Duodenal mucosa (tissue), 2 donors: ENCODE results near the gene CCDC148.
"Not testable (repeated sequence)": the region's sequence is repeated elsewhere in the genome, so short reads cannot be mapped to it uniquely, and the experiment has no call there.

Experiments
- H3K27ac ChIP-seq: one replicate; pipeline ENCODE4 v1.7.0; 2013; ENCODE audit warnings: low read depth, low read length
- H3K27me3 ChIP-seq, 2 donors: one replicate each; pipeline ENCODE4 v1.7.0; 2013; ENCODE audit warnings: low read length in 2 of 2, control low read depth in 1 of 2; ENCODE audit not compliant: insufficient read depth in 2 of 2, control insufficient read depth in 1 of 2
- H3K36me3 ChIP-seq, 2 donors: one replicate each; pipeline ENCODE4 v1.7.0; 2013; ENCODE audit warnings: low read length in 2 of 2, control low read depth in 1 of 2; ENCODE audit not compliant: insufficient read depth in 2 of 2, control insufficient read depth in 1 of 2
- H3K4me1 ChIP-seq, 2 donors: one replicate each; pipeline ENCODE4 v1.7.0; 2013; ENCODE audit warnings: low read length in 2 of 2, control low read depth in 1 of 2; ENCODE audit not compliant: insufficient read depth in 2 of 2, control insufficient read depth in 1 of 2
- H3K4me3 ChIP-seq, 2 donors: one replicate each; pipeline ENCODE4 v1.7.0; 2013; ENCODE audit warnings: low read length in 2 of 2, low read depth in 1 of 2
- H3K9ac ChIP-seq, 2 donors: one replicate each; pipeline ENCODE4 v1.7.0; 2013; ENCODE audit warnings: low read length in 2 of 2, low read depth in 1 of 2
- H3K9me3 ChIP-seq, 2 donors: one replicate each; pipeline ENCODE4 v1.7.0; 2013; ENCODE audit warnings: low read length in 2 of 2, control low read depth in 1 of 2; ENCODE audit not compliant: control insufficient read depth in 1 of 2

The CCDC148 gene

GRCh38 chr2:158234497-158234896 is 222.1 kb downstream of the CCDC148 start:
- Histone ChIP-seq H3K36me3 (no peaks in the 10 kb centered on the region), H3K4me1 (peaks cover 0 to 4% of the 10 kb centered on the region in 2 donors), H3K27me3 (no peaks in the 10 kb centered on the region), H3K9me3 (no peaks in the 10 kb centered on the region), H3K9ac (no peak overlapping the region), H3K4me3 (no peak overlapping the region), H3K27ac (no peak overlapping the region)

GRCh38 chr2:158232476-158232875 is 224.1 kb downstream of the CCDC148 start:
- Histone ChIP-seq H3K36me3 (no peaks in the 10 kb centered on the region), H3K4me3 (no peak overlapping the region), H3K27ac (no peak overlapping the region), H3K9me3 (no peaks in the 10 kb centered on the region), H3K27me3 (no peaks in the 10 kb centered on the region), H3K4me1 (peaks cover 0 to 4% of the 10 kb centered on the region in 2 donors), H3K9ac (no peak overlapping the region)

- H3K27me3 ChIP-seq, result no peaks in the 10 kb centered on the region
- H3K9ac ChIP-seq, result no peak overlapping the region
- H3K36me3 ChIP-seq, result no peaks in the 10 kb centered on the region
- no peak overlapping the region for H3K4me3 ChIP-seq
- H3K27ac ChIP-seq, result no peak overlapping the region
- H3K9me3 ChIP-seq, result no peaks in the 10 kb centered on the region
- H3K4me1 ChIP-seq, result peaks cover 0 to 4% of the 10 kb centered on the region in 2 donors
These were observed 227.5 kb downstream of the CCDC148 start for GRCh38 chr2:158228943-158229508.

DNA sequence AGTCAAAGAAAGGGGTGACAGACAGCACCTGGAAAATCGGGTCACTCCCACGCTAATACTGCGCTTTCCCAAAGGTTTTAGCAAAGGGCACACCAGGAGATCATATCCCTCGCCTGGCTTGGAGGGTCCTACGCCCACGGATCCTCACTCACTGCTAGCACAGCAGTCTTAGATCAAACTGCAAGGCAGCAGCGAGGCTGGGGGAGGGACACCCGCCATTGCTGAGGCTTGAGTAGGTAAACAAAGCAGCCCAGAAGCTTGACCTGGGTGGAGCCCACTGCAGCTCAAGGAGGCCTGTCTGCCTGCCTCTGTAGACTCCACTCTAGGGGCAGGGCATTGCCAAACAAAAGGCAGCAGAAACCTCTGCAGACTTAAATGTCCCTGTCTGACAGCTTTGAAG is 233.5 kb downstream of the CCDC148 start:
- not testable (repeated sequence) for H3K27ac ChIP-seq

GRCh38 chr2:158221063-158222020 is 235.2 kb downstream of the CCDC148 start:
- no peaks in the 10 kb centered on the region for H3K4me1 ChIP-seq
- no peaks in the 10 kb centered on the region for H3K9me3 ChIP-seq
- no peak overlapping the region for H3K9ac ChIP-seq
- no peak overlapping the region for H3K27ac ChIP-seq
- no peaks in the 10 kb centered on the region for H3K27me3 ChIP-seq
- H3K36me3 ChIP-seq, result no peaks in the 10 kb centered on the region
- no peak overlapping the region for H3K4me3 ChIP-seq

More for the DNA sequence above, 233.5 kb downstream of the CCDC148 start:
- not testable (repeated sequence) for H3K9ac ChIP-seq, H3K4me1 ChIP-seq, H3K36me3 ChIP-seq, H3K9me3 ChIP-seq, H3K27me3 ChIP-seq, H3K4me3 ChIP-seq

GRCh38 chr2:158217593-158217992 is 239.0 kb downstream of the CCDC148 start:
- Histone ChIP-seq H3K4me1 (no peaks in the 10 kb centered on the region), H3K9me3 (no peaks in the 10 kb centered on the region), H3K9ac (no peak overlapping the region), H3K27ac (no peak overlapping the region), H3K4me3 (no peak overlapping the region), H3K36me3 (no peaks in the 10 kb centered on the region), H3K27me3 (no peaks in the 10 kb centered on the region)

DNA sequence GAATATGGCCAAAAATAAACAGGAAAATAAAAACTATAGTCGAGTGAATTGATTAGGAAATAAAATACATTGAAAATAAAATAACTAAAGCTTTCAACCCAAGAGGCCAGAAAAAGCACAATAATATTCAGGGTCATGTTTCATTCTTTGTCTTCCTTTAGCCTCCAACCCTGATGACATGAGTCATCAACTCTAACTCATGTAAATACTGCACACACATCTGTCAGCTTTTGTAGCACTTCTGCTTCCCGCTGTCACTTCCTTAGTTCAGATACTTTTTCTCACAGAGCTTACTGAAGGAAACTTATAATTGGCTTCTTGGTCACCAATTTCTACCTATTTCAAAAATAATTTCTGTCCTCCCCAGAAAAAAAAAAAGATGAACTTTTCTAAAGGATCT is 242.1 kb downstream of the CCDC148 start:
- Histone ChIP-seq H3K4me1 (no peaks in the 10 kb centered on the region), H3K9ac (no peak overlapping the region), H3K9me3 (no peaks in the 10 kb centered on the region), H3K4me3 (no peak overlapping the region), H3K27me3 (no peaks in the 10 kb centered on the region), H3K36me3 (no peaks in the 10 kb centered on the region), H3K27ac (no peak overlapping the region)

- Histone ChIP-seq H3K4me3 (no peak overlapping the region), H3K9ac (no peak overlapping the region), H3K9me3 (no peaks in the 10 kb centered on the region)
These were observed 242.8 kb downstream of the CCDC148 start for GRCh38 chr2:158213773-158214172.

DNA sequence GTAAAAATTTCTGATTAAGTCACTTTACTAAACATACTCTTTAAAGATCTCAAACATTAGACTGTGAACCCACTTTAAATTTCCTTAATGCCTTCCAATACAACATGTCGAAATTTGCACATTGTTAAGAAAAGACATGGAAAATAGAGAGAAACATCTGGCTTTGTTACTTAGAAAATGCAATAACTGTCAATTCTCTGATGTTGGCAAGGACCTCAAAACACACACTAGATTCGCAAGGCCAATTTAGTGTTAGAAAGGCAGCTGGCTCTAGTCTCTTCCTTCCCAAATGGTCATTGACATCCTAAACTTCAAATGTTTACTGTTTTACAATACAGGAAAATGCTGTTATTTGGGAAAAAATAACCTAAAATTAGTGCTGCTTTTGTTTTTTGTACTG is 244.3 kb downstream of the CCDC148 start:
- H3K9ac ChIP-seq, result no peak overlapping the region

More at GRCh38 chr2:158213773-158214172, 242.8 kb downstream of the CCDC148 start:
- no peaks in the 10 kb centered on the region for H3K27me3 ChIP-seq
- no peaks in the 10 kb centered on the region for H3K4me1 ChIP-seq
- H3K27ac ChIP-seq, result no peak overlapping the region
- no peaks in the 10 kb centered on the region for H3K36me3 ChIP-seq

GRCh38 chr2:158211502-158211901 is 245.1 kb downstream of the CCDC148 start:
- Histone ChIP-seq H3K27me3 (no peaks in the 10 kb centered on the region), H3K9ac (no peak overlapping the region), H3K36me3 (no peaks in the 10 kb centered on the region), H3K4me3 (no peak overlapping the region), H3K9me3 (no peaks in the 10 kb centered on the region), H3K4me1 (no peaks in the 10 kb centered on the region), H3K27ac (no peak overlapping the region)

More for the DNA sequence above, 244.3 kb downstream of the CCDC148 start:
- Histone ChIP-seq H3K36me3 (no peaks in the 10 kb centered on the region), H3K9me3 (no peaks in the 10 kb centered on the region), H3K4me3 (no peak overlapping the region), H3K27ac (no peak overlapping the region), H3K4me1 (no peaks in the 10 kb centered on the region), H3K27me3 (no peaks in the 10 kb centered on the region)
